Kidney (tissue), 14 donors: ENCODE measurements around the gene CCNL2. TPM values are rescaled to one million over a fixed set of nuclear protein-coding genes. Genes with fewer than 3 reads are reported as not detected.
A peak's percentile ranks its signal among the peaks of the same experiment; 100 is the strongest.

Experiments used
- DNase-seq, 5 donors: peaks; one replicate each; pipeline ENCODE4 v3.0.0-alpha.2; 2013 to 2020
- FAIRE-seq: peaks from 2 replicates; lab custom pipeline; 2012; peaks lifted over from hg19 to GRCh38; lab: Jason Lieb, UNC
- H3K27ac ChIP-seq, 2 donors: one replicate each; pipeline ENCODE4 v1.7.0; 2013; ENCODE audit warnings: low read depth in 2 of 2, low read length in 2 of 2, inconsistent platforms in 1 of 2
- H3K27me3 ChIP-seq: one replicate; pipeline ENCODE4 v1.7.1; 2013; ENCODE audit warnings: low read length, inconsistent platforms; ENCODE audit not compliant: control insufficient read depth, insufficient read depth
- H3K36me3 ChIP-seq, 3 donors: one replicate each; pipeline versions ENCODE4 v1.7.0 to v1.7.1; 2013; ENCODE audit warnings: low read length in 3 of 3, control low read depth in 1 of 3, inconsistent platforms in 1 of 3; ENCODE audit not compliant: insufficient read depth in 3 of 3, control insufficient read depth in 2 of 3
- H3K4me1 ChIP-seq, 3 donors: one replicate each; pipeline versions ENCODE4 v1.7.0 to v1.7.1; 2013; ENCODE audit warnings: low read length in 3 of 3, inconsistent platforms in 1 of 3, low read depth in 1 of 3; ENCODE audit not compliant: control insufficient read depth in 2 of 3, insufficient read depth in 2 of 3
- H3K4me3 ChIP-seq, 3 donors: one replicate each; pipeline versions ENCODE4 v1.7.0 to v1.8.1; 2013; ENCODE audit warnings: low read length in 3 of 3, control low read depth in 1 of 3, inconsistent platforms in 1 of 3
- H3K9ac ChIP-seq, 3 donors: one replicate each; pipeline versions ENCODE4 v1.7.0 to v1.7.1; 2013; ENCODE audit warnings: low read length in 3 of 3, control low read depth in 1 of 3, inconsistent platforms in 1 of 3
- H3K9me3 ChIP-seq, 3 donors: one replicate each; pipeline versions ENCODE4 v1.7.0 to v1.7.1; 2013; ENCODE audit warnings: low read length in 3 of 3, control low read depth in 1 of 3, inconsistent platforms in 1 of 3; ENCODE audit not compliant: control insufficient read depth in 2 of 3, insufficient read depth in 1 of 3
- CTCF ChIP-seq: IDR thresholded peaks from 3 replicates; pipeline ENCODE4 v1.5.1; 2012; ENCODE audit warnings: mild to moderate bottlenecking, moderate library complexity, borderline replicate concordance; ENCODE audit not compliant: insufficient read depth; ENCODE audit errors: extremely low read depth
- intact Hi-C: fragments of 100-400 bp; cut with DNase I; formaldehyde crosslinking; loops from one replicate; pipeline ENCODE4 v1.11.1; 2022
- polyA plus RNA-seq: library from polyadenylated mRNA; stranded (reverse); fragments of 350-450 nt; fragmentation: Illumina TruSeq; extraction: RNeasy Lipid Tissue Mini Kit (QIAGEN cat#74804); gene quantifications from one replicate; pipeline ENCODE4 v1.2.3, GENCODE V29; 2014; ENCODE audit warnings: low read depth, low replicate concordance; ENCODE audit not compliant: insufficient read depth
- total RNA-seq: library from RNA; stranded (reverse); fragmentation: NEBNext Ultra II Directional; extraction: Animal tissue kit (Norgen Biotek cat#: 25700); gene quantifications from one replicate; pipeline ENCODE4 v1.2.1, GENCODE V29; 2021
- donor health status: control.
- donor health status: control.
- donor health status: control.
- donor health status: control.
- donor health status: control.
- donor health status: DM: yes; HTN: yes; CAD: no.
- donor health status: Normal renal cell carcinoma (clear cell type).

CCNL2 gene
- total and polyA plus RNA-seq, 2 donors from 2014 or later: 72.0 to 199 TPM

GRCh38 chr1:1348420-1349255 lies 50.5 kb downstream of the CCNL2 start:
- Histone ChIP-seq H3K9me3 (no peaks in the 10 kb centered on the region), H3K36me3 (no peaks in the 10 kb centered on the region), H3K27me3 (no peaks in the 10 kb centered on the region), H3K4me1 (peaks cover 0 to 30% (median 0%) of the 10 kb centered on the region in 3 donors), H3K4me3 (peak overlapping the region; percentile 61 to 76 (median 70)), H3K27ac (peak overlapping the region; percentile 81 to 82), H3K9ac (peak overlapping the region in 2 of 3 donors; percentile 77 to 78)
- DNase-seq: peak in 4 of 5 donors; percentile 46 to 81 (median 72)
- intact Hi-C loops: no loop called here
- no peak for FAIRE-seq
- TF ChIP-seq CTCF: peak; percentile 14

- Histone ChIP-seq H3K4me1 (peaks cover 0 to 30% (median 0%) of the 10 kb centered on the region in 3 donors), H3K27me3 (no peaks in the 10 kb centered on the region), H3K9me3 (no peaks in the 10 kb centered on the region), H3K9ac (peak overlapping the region in 2 of 3 donors; percentile 77 to 78), H3K27ac (peak overlapping the region; percentile 81 to 82), H3K36me3 (no peaks in the 10 kb centered on the region), H3K4me3 (peak overlapping the region; percentile 12 to 76 (median 70))
- TF ChIP-seq CTCF: no peak
- no peak for FAIRE-seq
- intact Hi-C loops: no loop called here
- DNase-seq: peak in 4 of 5 donors; percentile 35 to 82 (median 47)
These were observed 51.3 kb downstream of the CCNL2 start for GRCh38 chr1:1347663-1348419.

- peak overlapping the region in 1 of 3 donors; percentile 78 for H3K9ac ChIP-seq
- no peaks in the 10 kb centered on the region for H3K9me3 ChIP-seq
- intact Hi-C loops: no loop called here
- TF ChIP-seq CTCF: no peak
- H3K4me1 ChIP-seq: peaks cover 0 to 26% (median 0%) of the 10 kb centered on the region in 3 donors
- FAIRE-seq (no peak), DNase-seq (peak in 1 of 5 donors; percentile 64)
- no peaks in the 10 kb centered on the region for H3K27me3 ChIP-seq
- H3K27ac ChIP-seq: peak overlapping the region; percentile 81 to 82
- H3K36me3 ChIP-seq: no peaks in the 10 kb centered on the region
- peak overlapping the region in 1 of 3 donors; percentile 76 for H3K4me3 ChIP-seq
These were observed 52.0 kb downstream of the CCNL2 start for GRCh38 chr1:1347026-1347595.
